ENCODE data around the gene CREB3L2. TPM values are rescaled to one million over a fixed set of nuclear protein-coding genes. Genes with fewer than 3 reads are reported as not detected.
A peak's percentile ranks its signal among the peaks of the same experiment; 100 is the strongest.

CREB3L2 gene
- total and polyA plus RNA-seq, 11 donors: 4.0 to 40.6 (median 21.8) TPM

DNA sequence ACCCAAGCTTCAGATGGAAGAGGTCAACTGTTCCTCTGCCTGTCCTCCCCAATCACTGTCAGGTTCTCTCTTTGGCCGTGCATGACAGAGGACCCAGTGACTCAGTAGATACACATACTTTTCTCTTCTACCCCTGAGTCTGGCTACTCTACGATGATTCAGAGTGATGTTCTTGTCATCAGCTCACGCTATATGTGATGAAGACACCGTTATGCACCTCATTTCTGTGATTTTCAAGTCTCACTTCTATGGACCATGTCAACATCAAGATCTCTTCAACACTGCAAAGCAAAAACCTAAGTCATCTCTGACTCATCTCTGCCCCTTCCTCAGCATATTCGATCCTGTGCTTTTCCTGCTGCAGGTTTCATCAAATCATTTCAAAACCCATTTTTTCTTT is 78.5 kb downstream of the CREB3L2 start:
- H3K4me3 ChIP-seq: no peak overlapping the region
- DNase-seq: no peak
- no peak for TF ChIP-seq CTCF (IDR thresholded peaks at IDR 0.05)
- TF ChIP-seq POLR2A (IDR thresholded peaks at IDR 0.05): no peak
- WGBS, 4 donors: 84 to 90% (median 88%) methylated on average over 5 of the region's 5 CpGs
- H3K36me3 ChIP-seq: peaks cover 0 to 48% (median 26%) of the 10 kb centered on the region in 9 donors
- no peak overlapping the region for H3K27ac ChIP-seq
- no peak for ATAC-seq
- H3K4me1 ChIP-seq: peaks cover 0 to 35% (median 10%) of the 10 kb centered on the region in 12 donors
- H3K27me3 ChIP-seq: no peaks in the 10 kb centered on the region
- intact Hi-C loops (cut with DNase I): loop anchor here in 1 of 10 donors (5.0 kb wide), 1 partner anchor 79 kb away; the partner anchor contains the start of gene CREB3L2
- no peaks in the 10 kb centered on the region for H3K9me3 ChIP-seq

- H3K27me3 ChIP-seq: no peaks in the 10 kb centered on the region
- no peak overlapping the region for H3K4me3 ChIP-seq
- H3K36me3 ChIP-seq: peaks cover 0 to 33% (median 12%) of the 10 kb centered on the region in 9 donors
- ATAC-seq: peak in 3 of 4 donors; percentile 23 to 51 (median 35)
- TF ChIP-seq CTCF (IDR thresholded peaks at IDR 0.05) (no peak), POLR2A (IDR thresholded peaks at IDR 0.05) (no peak)
- peak overlapping the region in 4 of 12 donors; percentile 8 to 75 (median 46) for H3K27ac ChIP-seq
- peaks cover 0 to 44% (median 11%) of the 10 kb centered on the region in 12 donors for H3K4me1 ChIP-seq
- intact Hi-C loops (cut with DNase I): loop anchor here in 1 of 10 donors (5.0 kb wide), 1 partner anchor 81 kb away; the partner anchor contains the start of gene CREB3L2
- WGBS, 4 donors: 63 to 71% (median 67%) methylated on average over 6 of the region's 6 CpGs
- H3K9me3 ChIP-seq: no peaks in the 10 kb centered on the region
- no peak for DNase-seq
Observed at GRCh38 chr7:137920637-137921399, 81.1 kb downstream of the CREB3L2 start.

GRCh38 chr7:137919987-137920386 is 81.9 kb downstream of the CREB3L2 start:
- WGBS, 4 donors: 91 to 100% (median 98%) methylated on average over 1 of the region's 1 CpG
- TF ChIP-seq CTCF (IDR thresholded peaks at IDR 0.05) (no peak), POLR2A (IDR thresholded peaks at IDR 0.05) (no peak)
- Histone ChIP-seq H3K27ac (peak overlapping the region in 3 of 12 donors; percentile 29 to 75 (median 63)), H3K4me1 (peaks cover 0 to 36% (median 6%) of the 10 kb centered on the region in 12 donors), H3K9me3 (no peaks in the 10 kb centered on the region), H3K27me3 (no peaks in the 10 kb centered on the region), H3K36me3 (peaks cover 0 to 33% (median 13%) of the 10 kb centered on the region in 9 donors), H3K4me3 (no peak overlapping the region)
- ATAC-seq (no peak), DNase-seq (no peak)
- intact Hi-C loops (cut with DNase I): loop anchor here in 2 of 10 donors (5.0 to 10.0 kb wide), 2 partner anchors 45 to 82 kb away; partner anchors contain the start of gene CREB3L2 (in 1 of the 2)

DNA sequence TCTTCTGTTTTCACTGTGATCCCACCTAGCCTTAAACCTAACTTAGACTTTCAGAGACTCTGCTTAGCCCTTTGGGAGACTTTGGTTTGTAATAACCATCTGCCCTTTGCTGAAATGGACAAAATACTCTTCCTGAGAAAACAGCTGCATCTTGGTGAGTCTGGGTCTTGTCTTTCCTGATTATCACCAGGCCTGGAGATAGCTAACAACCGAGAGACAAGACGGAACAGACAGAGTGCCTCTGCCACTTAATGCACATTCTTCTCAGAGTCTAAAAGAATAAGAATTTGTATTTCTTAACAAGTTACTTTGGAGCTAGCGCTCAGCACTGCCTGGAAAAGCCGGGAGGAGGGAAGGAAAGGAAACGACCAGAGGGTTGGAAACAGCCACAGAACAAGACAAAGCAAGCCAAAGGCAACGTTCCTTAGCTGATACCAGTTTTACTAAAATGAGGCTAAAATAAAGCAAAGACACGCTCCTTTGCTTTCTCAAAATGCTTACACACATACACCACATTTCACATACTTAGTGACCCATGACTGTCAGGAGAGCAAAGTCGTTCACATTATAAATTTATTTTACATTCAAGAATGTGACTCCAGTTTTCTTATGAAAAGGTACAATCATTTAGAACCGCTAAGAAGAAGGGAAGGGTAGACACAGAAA is 84.8 kb downstream of the CREB3L2 start:
- DNase-seq (no peak), ATAC-seq (no peak)
- no peaks in the 10 kb centered on the region for H3K9me3 ChIP-seq
- WGBS, 4 donors: 72 to 78% (median 76%) methylated on average over 9 of the region's 9 CpGs
- H3K27me3 ChIP-seq: no peaks in the 10 kb centered on the region
- H3K4me3 ChIP-seq: no peak overlapping the region
- peaks cover 0 to 43% (median 40%) of the 10 kb centered on the region in 9 donors for H3K36me3 ChIP-seq
- H3K27ac ChIP-seq: peak overlapping the region in 4 of 12 donors; percentile 3 to 52 (median 31)
- TF ChIP-seq CTCF (IDR thresholded peaks at IDR 0.05) (no peak), POLR2A (IDR thresholded peaks at IDR 0.05) (no peak)
- peaks cover 0 to 31% (median 4%) of the 10 kb centered on the region in 12 donors for H3K4me1 ChIP-seq
- intact Hi-C loops (cut with DNase I): loop anchor here in 1 of 10 donors (10.0 kb wide), 1 partner anchor 48 kb away; no protein-coding TSS in a partner anchor
